ENCODE data around the gene PCNX2. TPM values are rescaled to one million over a fixed set of nuclear protein-coding genes. Genes with fewer than 3 reads are reported as not detected.
A peak's percentile ranks its signal among the peaks of the same experiment; 100 is the strongest.

PCNX2 gene
- polyA plus RNA-seq, 3 donors = 0.29 to 7.9 (median 0.62) TPM

GRCh38 chr1:233019083-233019482 is 276.4 kb downstream of the PCNX2 start:
- H3K79me2 ChIP-seq (ENCODE audit: insufficient read depth, low read length) = no peaks in the 10 kb centered on the region
- no peaks in the 10 kb centered on the region for H3K9me3 ChIP-seq (replicated peaks in 1 of 2; ENCODE audit: control insufficient read depth in 1 of 2, insufficient read depth in 1 of 2, low read length in 2 of 2)
- peaks cover 0 to 1% (median under 1%) of the 10 kb centered on the region in 3 donors for H3K27me3 Mint-ChIP-seq (ENCODE audit: low read depth in 3 of 3)
- no peak overlapping the region for H3K9ac ChIP-seq (ENCODE audit: insufficient read depth, low read length, poor library complexity, severe bottlenecking)
- H3K4me3 ChIP-seq (replicated peaks in 1 of 3; ENCODE audit: low read depth in 2 of 3, low read length in 3 of 3) = no peak overlapping the region
- no peak overlapping the region for H2AFZ ChIP-seq (ENCODE audit: insufficient read depth, low read depth, low read length, poor library complexity, severe bottlenecking)
- intact Hi-C loops (cut with micrococcal nuclease) = no loop called here
- no peaks in the 10 kb centered on the region for H3K27me3 ChIP-seq (ENCODE audit: control insufficient read depth in 2 of 2, insufficient read depth in 2 of 2, low read length in 2 of 2)
- no peak overlapping the region for H3K27ac ChIP-seq (ENCODE audit: low read depth in 1 of 2, low read length in 2 of 2)
- H3K9me3 Mint-ChIP-seq = no peaks in the 10 kb centered on the region
- 86% methylated on average over 1 of the region's 3 CpGs for WGBS (ENCODE audit: insufficient coverage)
- H3K4me1 Mint-ChIP-seq = peaks cover 11% of the 10 kb centered on the region
- peaks cover 0 to 8% of the 10 kb centered on the region in 2 donors for H3K36me3 ChIP-seq (replicated peaks in 1 of 2; ENCODE audit: control insufficient read depth in 1 of 2, insufficient read depth in 2 of 2, low read length in 2 of 2)
- no peak overlapping the region for H3K4me3 Mint-ChIP-seq
- H3K36me3 Mint-ChIP-seq = peaks cover 5 to 14% of the 10 kb centered on the region in 2 donors
- H4K20me1 ChIP-seq (ENCODE audit: insufficient read depth, low read length) = no peaks in the 10 kb centered on the region
- no peak for DNase-seq
- no peak for TF ChIP-seq CTCF (IDR thresholded peaks at IDR 0.05)
- peaks cover 8 to 9% of the 10 kb centered on the region in 2 donors for H3K4me1 ChIP-seq (ENCODE audit: control insufficient read depth in 1 of 2, insufficient read depth in 2 of 2, low read length in 2 of 2)
- H3K27ac Mint-ChIP-seq = peak overlapping the region in 1 of 7 donors; percentile 76
- no peak overlapping the region for H3K4me2 ChIP-seq (replicated peaks; ENCODE audit: extremely low read depth, low read length, poor library complexity, severe bottlenecking)

DNA sequence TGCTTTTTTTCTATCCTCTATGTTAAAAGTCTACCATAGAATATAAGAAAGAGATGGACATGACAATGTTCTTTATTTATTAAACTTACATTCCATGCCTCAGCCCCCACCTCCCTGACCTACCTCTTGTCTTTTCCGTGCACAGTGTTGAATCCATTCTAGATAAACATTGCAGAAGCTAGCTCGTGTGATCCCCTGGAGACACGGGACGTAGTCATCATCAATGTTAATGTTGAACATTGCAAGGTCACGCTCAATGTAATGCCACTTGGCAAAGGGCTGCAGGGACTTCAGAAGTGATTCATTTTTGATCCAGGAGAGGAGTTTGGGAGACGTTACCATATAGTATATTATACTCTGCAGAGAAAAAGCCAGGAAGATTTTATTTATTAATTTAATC is 278.7 kb downstream of the PCNX2 start:
- H3K36me3 Mint-ChIP-seq = peaks cover 19 to 24% of the 10 kb centered on the region in 2 donors
- H3K4me1 Mint-ChIP-seq = peaks cover 11% of the 10 kb centered on the region
- intact Hi-C loops (cut with micrococcal nuclease) = no loop called here
- H3K79me2 ChIP-seq (ENCODE audit: insufficient read depth, low read length) = no peaks in the 10 kb centered on the region
- peaks cover 0 to 1% (median 1%) of the 10 kb centered on the region in 3 donors for H3K27me3 Mint-ChIP-seq (ENCODE audit: low read depth in 3 of 3)
- H3K36me3 ChIP-seq (replicated peaks in 1 of 2; ENCODE audit: control insufficient read depth in 1 of 2, insufficient read depth in 2 of 2, low read length in 2 of 2) = peaks cover 0 to 12% of the 10 kb centered on the region in 2 donors
- H3K27me3 ChIP-seq (ENCODE audit: control insufficient read depth in 2 of 2, insufficient read depth in 2 of 2, low read length in 2 of 2) = no peaks in the 10 kb centered on the region
- H2AFZ ChIP-seq (ENCODE audit: insufficient read depth, low read depth, low read length, poor library complexity, severe bottlenecking) = no peak overlapping the region
- H3K27ac ChIP-seq (ENCODE audit: low read depth in 1 of 2, low read length in 2 of 2) = no peak overlapping the region
- no peak overlapping the region for H3K4me3 Mint-ChIP-seq
- no peak overlapping the region for H3K9ac ChIP-seq (ENCODE audit: insufficient read depth, low read length, poor library complexity, severe bottlenecking)
- no peak overlapping the region for H3K4me2 ChIP-seq (replicated peaks; ENCODE audit: extremely low read depth, low read length, poor library complexity, severe bottlenecking)
- no peak overlapping the region for H3K27ac Mint-ChIP-seq
- no peak for TF ChIP-seq CTCF (IDR thresholded peaks at IDR 0.05)
- DNase-seq = no peak
- 100% methylated on average over 4 of the region's 6 CpGs for WGBS (ENCODE audit: insufficient coverage)
- H3K4me3 ChIP-seq (replicated peaks in 1 of 3; ENCODE audit: low read depth in 2 of 3, low read length in 3 of 3) = no peak overlapping the region
- H3K9me3 ChIP-seq (replicated peaks in 1 of 2; ENCODE audit: control insufficient read depth in 1 of 2, insufficient read depth in 1 of 2, low read length in 2 of 2) = no peaks in the 10 kb centered on the region
- H3K9me3 Mint-ChIP-seq = peaks cover 0 to 3% (median 0%) of the 10 kb centered on the region in 7 donors
- peaks cover 8 to 9% of the 10 kb centered on the region in 2 donors for H3K4me1 ChIP-seq (ENCODE audit: control insufficient read depth in 1 of 2, insufficient read depth in 2 of 2, low read length in 2 of 2)
- no peaks in the 10 kb centered on the region for H4K20me1 ChIP-seq (ENCODE audit: insufficient read depth, low read length)

Data from CD14-positive monocyte (primary cell).